ENCODE measurements around the gene LIN28B.

LIN28B gene

DNA sequence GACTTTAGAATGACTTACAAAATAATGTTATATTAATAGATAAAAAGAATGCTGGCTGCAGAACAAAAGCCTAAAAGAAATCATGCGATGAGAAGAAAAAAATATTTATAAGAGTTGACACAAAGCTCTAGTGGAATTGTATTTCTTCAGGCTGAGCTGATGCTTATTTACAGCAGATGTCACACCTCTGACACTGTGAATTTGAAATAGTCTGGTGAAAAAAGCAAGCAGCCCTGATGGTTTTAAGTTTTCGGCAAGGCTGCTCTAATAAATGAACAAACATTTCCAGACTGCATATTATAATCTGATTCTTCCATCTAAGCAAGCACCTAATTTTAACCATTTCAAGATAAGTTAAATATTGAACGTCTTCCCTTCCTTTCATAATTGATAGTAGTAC lies 109.9 kb downstream of the LIN28B start:
- no peak for TF ChIP-seq ZNF248 (tag by site-specific recombination; IDR thresholded peaks at IDR 0.05)
- TF ChIP-seq ZNF132 (tag by site-specific recombination; IDR thresholded peaks at IDR 0.05; ENCODE audit: borderline replicate concordance), result no peak
- no peak for TF ChIP-seq ZNF626 (tag by site-specific recombination; IDR thresholded peaks at IDR 0.05)
- TF ChIP-seq, protein P1, sequence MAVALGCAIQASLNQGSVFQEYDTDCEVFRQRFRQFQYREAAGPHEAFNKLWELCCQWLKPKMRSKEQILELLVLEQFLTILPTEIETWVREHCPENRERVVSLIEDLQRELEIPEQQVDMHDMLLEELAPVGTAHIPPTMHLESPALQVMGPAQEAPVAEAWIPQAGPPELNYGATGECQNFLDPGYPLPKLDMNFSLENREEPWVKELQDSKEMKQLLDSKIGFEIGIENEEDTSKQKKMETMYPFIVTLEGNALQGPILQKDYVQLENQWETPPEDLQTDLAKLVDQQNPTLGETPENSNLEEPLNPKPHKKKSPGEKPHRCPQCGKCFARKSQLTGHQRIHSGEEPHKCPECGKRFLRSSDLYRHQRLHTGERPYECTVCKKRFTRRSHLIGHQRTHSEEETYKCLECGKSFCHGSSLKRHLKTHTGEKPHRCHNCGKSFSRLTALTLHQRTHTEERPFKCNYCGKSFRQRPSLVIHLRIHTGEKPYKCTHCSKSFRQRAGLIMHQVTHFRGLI (tag by site-specific recombination; IDR thresholded peaks at IDR 0.05), result no peak
- no peak for TF ChIP-seq ZFP3 (tag by site-specific recombination; IDR thresholded peaks at IDR 0.05; ENCODE audit: low read depth)
- no peak for TF ChIP-seq ZNF24 (tag by site-specific recombination; IDR thresholded peaks at IDR 0.05)
- no peak for TF ChIP-seq ZNF776 (tag by site-specific recombination; IDR thresholded peaks at IDR 0.05; ENCODE audit: borderline replicate concordance)
- TF ChIP-seq ZNF341 (tag by site-specific recombination; IDR thresholded peaks at IDR 0.05; ENCODE audit: low read depth), result no peak
- no peak for TF ChIP-seq ZNF792 (tag by site-specific recombination; IDR thresholded peaks at IDR 0.05)
- TF ChIP-seq ZNF670 (tag by site-specific recombination; IDR thresholded peaks at IDR 0.05; ENCODE audit: low read depth), result no peak
- TF ChIP-seq IKZF3 (tag by site-specific recombination; IDR thresholded peaks at IDR 0.05), result no peak
- TF ChIP-seq ZNF175 (tag by site-specific recombination; IDR thresholded peaks at IDR 0.05), result no peak
- no peak for TF ChIP-seq ZNF433 (tag by site-specific recombination; IDR thresholded peaks at IDR 0.05; ENCODE audit: low read depth)
- no peak for TF ChIP-seq ZNF571 (tag by site-specific recombination; IDR thresholded peaks at IDR 0.05)
- TF ChIP-seq YY1 (tag by site-specific recombination; IDR thresholded peaks at IDR 0.05), result no peak
- TF ChIP-seq, protein P2, sequence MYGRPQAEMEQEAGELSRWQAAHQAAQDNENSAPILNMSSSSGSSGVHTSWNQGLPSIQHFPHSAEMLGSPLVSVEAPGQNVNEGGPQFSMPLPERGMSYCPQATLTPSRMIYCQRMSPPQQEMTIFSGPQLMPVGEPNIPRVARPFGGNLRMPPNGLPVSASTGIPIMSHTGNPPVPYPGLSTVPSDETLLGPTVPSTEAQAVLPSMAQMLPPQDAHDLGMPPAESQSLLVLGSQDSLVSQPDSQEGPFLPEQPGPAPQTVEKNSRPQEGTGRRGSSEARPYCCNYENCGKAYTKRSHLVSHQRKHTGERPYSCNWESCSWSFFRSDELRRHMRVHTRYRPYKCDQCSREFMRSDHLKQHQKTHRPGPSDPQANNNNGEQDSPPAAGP (tag by site-specific recombination; IDR thresholded peaks at IDR 0.05), result no peak
- TF ChIP-seq, protein P3, sequence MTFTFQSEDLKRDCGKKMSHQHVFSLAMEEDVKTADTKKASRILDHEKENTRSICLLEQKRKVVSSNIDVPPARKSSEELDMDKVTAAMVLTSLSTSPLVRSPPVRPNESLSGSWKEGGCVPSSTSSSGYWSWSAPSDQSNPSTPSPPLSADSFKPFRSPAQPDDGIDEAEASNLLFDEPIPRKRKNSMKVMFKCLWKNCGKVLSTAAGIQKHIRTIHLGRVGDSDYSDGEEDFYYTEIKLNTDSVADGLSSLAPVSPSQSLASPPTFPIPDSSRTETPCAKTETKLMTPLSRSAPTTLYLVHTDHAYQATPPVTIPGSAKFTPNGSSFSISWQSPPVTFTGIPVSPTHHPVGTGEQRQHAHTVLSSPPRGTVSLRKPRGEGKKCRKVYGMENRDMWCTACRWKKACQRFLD (tag by site-specific recombination; IDR thresholded peaks at IDR 0.05), result no peak
- no peak for TF ChIP-seq ZNF658 (tag by site-specific recombination; IDR thresholded peaks at IDR 0.05)
- TF ChIP-seq ZNF791 (tag by site-specific recombination; IDR thresholded peaks at IDR 0.05), result no peak
- TF ChIP-seq, protein P4, sequence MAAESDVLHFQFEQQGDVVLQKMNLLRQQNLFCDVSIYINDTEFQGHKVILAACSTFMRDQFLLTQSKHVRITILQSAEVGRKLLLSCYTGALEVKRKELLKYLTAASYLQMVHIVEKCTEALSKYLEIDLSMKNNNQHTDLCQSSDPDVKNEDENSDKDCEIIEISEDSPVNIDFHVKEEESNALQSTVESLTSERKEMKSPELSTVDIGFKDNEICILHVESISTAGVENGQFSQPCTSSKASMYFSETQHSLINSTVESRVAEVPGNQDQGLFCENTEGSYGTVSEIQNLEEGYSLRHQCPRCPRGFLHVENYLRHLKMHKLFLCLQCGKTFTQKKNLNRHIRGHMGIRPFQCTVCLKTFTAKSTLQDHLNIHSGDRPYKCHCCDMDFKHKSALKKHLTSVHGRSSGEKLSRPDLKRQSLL (tag by site-specific recombination; IDR thresholded peaks at IDR 0.05), result no peak
- ChIA-PET CTCF (interaction anchor here (0.6 kb wide), 3 partner anchors 11 to 69 kb away, joined by 3 to 4 read pairs (median 3); no protein-coding TSS in a partner anchor), POLR2A (no interaction called here)
- Histone ChIP-seq H3K27ac (ENCODE audit: extremely low read depth, low read depth, low read length) (no peak overlapping the region), H3K4me1 (ENCODE audit: control insufficient read depth, insufficient read depth, low read length) (peaks cover 16% of the 10 kb centered on the region), H3K9me3 (ENCODE audit: control insufficient read depth, insufficient read depth, low read depth, low read length) (no peaks in the 10 kb centered on the region), H3K36me3 (ENCODE audit: control insufficient read depth in 2 of 2, insufficient read depth in 1 of 2, low read length in 2 of 2) (no peaks in the 10 kb centered on the region), H3K4me3 (ENCODE audit: low read depth, low read length) (no peak overlapping the region)

DNA sequence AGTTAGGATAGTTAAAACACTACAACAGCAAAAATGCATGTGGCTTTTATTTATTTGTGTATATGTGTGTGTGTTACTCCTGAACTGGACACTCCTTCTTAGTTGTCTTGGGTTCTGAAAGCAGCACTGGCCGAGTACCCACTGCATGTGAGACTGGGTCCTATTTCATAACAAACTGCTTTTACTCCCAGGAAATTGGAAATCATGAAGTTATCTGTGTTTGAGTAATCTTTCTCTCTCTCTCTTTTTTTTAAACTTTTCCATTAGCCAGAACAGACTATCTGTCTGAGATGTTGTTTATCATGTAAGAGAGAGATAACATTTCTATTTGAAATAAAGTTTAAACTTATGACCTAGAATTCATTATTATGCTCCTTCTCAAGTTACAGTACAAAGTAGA lies 110.4 kb downstream of the LIN28B start:
- CTCF ChIA-PET, result interaction anchor here (0.6 to 2.9 kb wide), 3 partner anchors 11 to 81 kb away, joined by 4 to 23 read pairs (median 5); no protein-coding TSS in a partner anchor
- no peaks in the 10 kb centered on the region for H3K36me3 ChIP-seq (ENCODE audit: control insufficient read depth in 2 of 2, insufficient read depth in 1 of 2, low read length in 2 of 2)
- no peak overlapping the region for H3K27ac ChIP-seq (ENCODE audit: extremely low read depth, low read depth, low read length)
- POLR2A ChIA-PET, result no interaction called here
- H3K4me3 ChIP-seq (ENCODE audit: low read depth, low read length), result no peak overlapping the region
- TF ChIP-seq ZFHX2 (tag by site-specific recombination; conservative IDR thresholded peaks at IDR 0.05), result no peak
- TF ChIP-seq, protein P5, sequence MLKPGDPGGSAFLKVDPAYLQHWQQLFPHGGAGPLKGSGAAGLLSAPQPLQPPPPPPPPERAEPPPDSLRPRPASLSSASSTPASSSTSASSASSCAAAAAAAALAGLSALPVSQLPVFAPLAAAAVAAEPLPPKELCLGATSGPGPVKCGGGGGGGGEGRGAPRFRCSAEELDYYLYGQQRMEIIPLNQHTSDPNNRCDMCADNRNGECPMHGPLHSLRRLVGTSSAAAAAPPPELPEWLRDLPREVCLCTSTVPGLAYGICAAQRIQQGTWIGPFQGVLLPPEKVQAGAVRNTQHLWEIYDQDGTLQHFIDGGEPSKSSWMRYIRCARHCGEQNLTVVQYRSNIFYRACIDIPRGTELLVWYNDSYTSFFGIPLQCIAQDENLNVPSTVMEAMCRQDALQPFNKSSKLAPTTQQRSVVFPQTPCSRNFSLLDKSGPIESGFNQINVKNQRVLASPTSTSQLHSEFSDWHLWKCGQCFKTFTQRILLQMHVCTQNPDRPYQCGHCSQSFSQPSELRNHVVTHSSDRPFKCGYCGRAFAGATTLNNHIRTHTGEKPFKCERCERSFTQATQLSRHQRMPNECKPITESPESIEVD (tag by site-specific recombination; IDR thresholded peaks at IDR 0.05), result peak; percentile 82
- H3K9me3 ChIP-seq (ENCODE audit: control insufficient read depth, insufficient read depth, low read depth, low read length), result no peaks in the 10 kb centered on the region
- peaks cover 17% of the 10 kb centered on the region for H3K4me1 ChIP-seq (ENCODE audit: control insufficient read depth, insufficient read depth, low read length)

All from HEK293 (cell line).